Natural killer cell (primary cell): Measurements from ENCODE around the gene BCL2L15. TPM values are rescaled to one million over a fixed set of nuclear protein-coding genes. Genes with fewer than 3 reads are reported as not detected.

Source experiments
- ATAC-seq, 3 donors: fragments of 150-1000 bp in 2 of 3; fragments of 200-7000 bp in 1 of 3; cut with Tn5 transposase; 1 replicate in 1 of 3; 2 replicates in 2 of 3; pipeline ENCODE4 v1.10.0; 2021; ENCODE audit warnings: mild to moderate bottlenecking in 2 of 3, moderate library complexity in 2 of 3
- DNase-seq, 2 donors: peaks; one replicate each; pipeline versions ENCODE4 v3.0.0 to v3.0.0-alpha.2; 2013 to 2021; ENCODE audit warnings: mixed read lengths in 1 of 2
- H3K27ac ChIP-seq: one replicate; pipeline ENCODE4 v1.5.1; 2013; ENCODE audit warnings: mild to moderate bottlenecking, low read length
- H3K27me3 ChIP-seq: one replicate; pipeline ENCODE4 v1.6.1; 2013; ENCODE audit warnings: low read length; ENCODE audit not compliant: control insufficient read depth, insufficient read depth
- H3K36me3 ChIP-seq: one replicate; pipeline ENCODE4 v1.6.1; 2013; ENCODE audit warnings: low read length; ENCODE audit not compliant: control insufficient read depth, insufficient read depth
- H3K4me1 ChIP-seq: one replicate; pipeline ENCODE4 v1.6.1; 2013; ENCODE audit warnings: low read length; ENCODE audit not compliant: control insufficient read depth, insufficient read depth
- H3K4me3 ChIP-seq: one replicate; pipeline ENCODE4 v1.5.1; 2013; ENCODE audit warnings: low read length
- H3K9me3 ChIP-seq: one replicate; pipeline ENCODE4 v1.6.1; 2013; ENCODE audit warnings: low read length; ENCODE audit not compliant: control insufficient read depth, insufficient read depth
- H3K27ac Mint-ChIP-seq, 2 donors: one replicate each; pipeline ENCODE4 v1.8.0; 2022; ENCODE audit warnings: mild to moderate bottlenecking in 2 of 2, mixed read lengths in 2 of 2, moderate library complexity in 1 of 2
- H3K27me3 Mint-ChIP-seq, 2 donors: one replicate each; pipeline ENCODE4 v1.8.0; 2022; ENCODE audit warnings: low read depth in 2 of 2, mixed read lengths in 2 of 2
- H3K36me3 Mint-ChIP-seq: one replicate; pipeline ENCODE4 v1.8.0; 2022; ENCODE audit warnings: mixed read lengths
- H3K4me1 Mint-ChIP-seq, 2 donors: one replicate each; pipeline ENCODE4 v1.8.0; 2022; ENCODE audit warnings: mixed read lengths in 2 of 2
- H3K4me3 Mint-ChIP-seq: one replicate; pipeline ENCODE4 v1.8.0; 2022; ENCODE audit warnings: mild to moderate bottlenecking, moderate library complexity, mixed read lengths
- H3K9me3 Mint-ChIP-seq, 2 donors: one replicate each; pipeline ENCODE4 v1.8.0; 2022; ENCODE audit warnings: mixed read lengths in 2 of 2
- WGBS: methylation state at CpG from one replicate; pipeline ENCODE4 v1.1.7; 2013; ENCODE audit warnings: missing lambda C conversion rate; ENCODE audit not compliant: insufficient coverage; 5-methylcytosine and 5-hydroxymethylcytosine counted together
- intact Hi-C: fragments of 100-400 bp; cut with micrococcal nuclease; formaldehyde crosslinking; loops from one replicate; pipeline ENCODE4 v1.14.2; 2022
- total RNA-seq, 4 donors: library from RNA; stranded (reverse); fragments of 120-200 nt in 1 of 4; gene quantifications; one replicate each; pipeline versions ENCODE4 v1.2.3 to v1.2.4, GENCODE V29; 2013 to 2022
- TF ChIP-seq, protein P1 (sequence below): fragments of 200-600 bp; IDR thresholded peaks from one replicate; pipeline ENCODE4 v1.8.0; 2022; ENCODE audit warnings: antibody characterized with exemption

BCL2L15 gene
- total RNA-seq, 3 donors from 2014 or later (not counting 1 experiment from before 2014, with no cell fraction given), result 0.88 to 2.1 (median 1.5) TPM

DNA sequence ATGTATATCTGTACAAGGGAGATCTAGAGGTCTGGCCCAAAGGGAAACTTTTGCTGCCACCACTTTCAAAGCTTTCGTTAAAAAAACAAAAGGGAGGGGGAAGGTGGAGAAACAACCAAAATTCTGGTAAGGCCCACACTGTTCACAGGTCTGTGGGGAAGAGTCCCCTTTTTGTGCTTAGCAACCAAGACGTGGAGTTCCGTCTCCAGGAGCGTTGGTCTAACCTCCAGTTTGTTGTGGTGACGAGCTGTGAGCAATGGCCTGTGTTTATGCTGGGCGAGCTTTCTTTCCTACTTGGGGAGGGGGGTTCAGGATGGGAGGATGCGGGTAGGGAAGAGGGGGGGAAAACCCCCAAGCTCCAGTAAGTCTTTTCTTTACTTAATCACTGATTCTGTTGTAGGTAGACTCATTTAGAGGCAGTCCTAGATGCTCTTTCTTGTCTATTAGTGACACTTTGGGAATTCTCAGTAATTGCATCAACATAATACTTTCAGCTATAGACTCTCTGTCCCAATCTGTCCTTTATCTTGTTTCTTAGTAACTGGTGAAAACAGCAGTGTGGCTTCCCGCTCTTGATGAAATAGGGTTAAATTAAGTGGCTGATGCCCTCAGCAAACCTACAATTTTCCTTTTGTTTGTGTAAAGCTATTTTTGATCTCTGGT, 43.2 kb upstream of the BCL2L15 start:
- DNase-seq, result peak; percentile 79 to 95
- intact Hi-C loops, result loop anchor here (1.0 to 5.0 kb wide), 8 partner anchors 10 to 826 kb away; partner anchors contain the start of genes CSDE1, PTPN22 and RSBN1
- Mint-ChIP-seq H3K27me3 (no peaks in the 10 kb centered on the region), H3K4me1 (peaks cover 65 to 68% of the 10 kb centered on the region in 2 donors), H3K9me3 (no peaks in the 10 kb centered on the region), H3K4me3 (peak overlapping the region; percentile 98), H3K36me3 (no peaks in the 10 kb centered on the region), H3K27ac (peak overlapping the region; percentile 96 to 99)
- H3K4me1 ChIP-seq, result peaks cover 38% of the 10 kb centered on the region
- WGBS, result 0% methylated on average over 7 of the region's 8 CpGs
- peak overlapping the region; percentile 80 for H3K4me3 ChIP-seq
- H3K9me3 ChIP-seq, result no peaks in the 10 kb centered on the region
- no peaks in the 10 kb centered on the region for H3K36me3 ChIP-seq
- peak; percentile 39 to 63 (median 59) for ATAC-seq
- H3K27me3 ChIP-seq, result no peaks in the 10 kb centered on the region
- TF ChIP-seq, protein P1, sequence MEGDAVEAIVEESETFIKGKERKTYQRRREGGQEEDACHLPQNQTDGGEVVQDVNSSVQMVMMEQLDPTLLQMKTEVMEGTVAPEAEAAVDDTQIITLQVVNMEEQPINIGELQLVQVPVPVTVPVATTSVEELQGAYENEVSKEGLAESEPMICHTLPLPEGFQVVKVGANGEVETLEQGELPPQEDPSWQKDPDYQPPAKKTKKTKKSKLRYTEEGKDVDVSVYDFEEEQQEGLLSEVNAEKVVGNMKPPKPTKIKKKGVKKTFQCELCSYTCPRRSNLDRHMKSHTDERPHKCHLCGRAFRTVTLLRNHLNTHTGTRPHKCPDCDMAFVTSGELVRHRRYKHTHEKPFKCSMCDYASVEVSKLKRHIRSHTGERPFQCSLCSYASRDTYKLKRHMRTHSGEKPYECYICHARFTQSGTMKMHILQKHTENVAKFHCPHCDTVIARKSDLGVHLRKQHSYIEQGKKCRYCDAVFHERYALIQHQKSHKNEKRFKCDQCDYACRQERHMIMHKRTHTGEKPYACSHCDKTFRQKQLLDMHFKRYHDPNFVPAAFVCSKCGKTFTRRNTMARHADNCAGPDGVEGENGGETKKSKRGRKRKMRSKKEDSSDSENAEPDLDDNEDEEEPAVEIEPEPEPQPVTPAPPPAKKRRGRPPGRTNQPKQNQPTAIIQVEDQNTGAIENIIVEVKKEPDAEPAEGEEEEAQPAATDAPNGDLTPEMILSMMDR, result no peak
- H3K27ac ChIP-seq, result peak overlapping the region; percentile 98

DNA sequence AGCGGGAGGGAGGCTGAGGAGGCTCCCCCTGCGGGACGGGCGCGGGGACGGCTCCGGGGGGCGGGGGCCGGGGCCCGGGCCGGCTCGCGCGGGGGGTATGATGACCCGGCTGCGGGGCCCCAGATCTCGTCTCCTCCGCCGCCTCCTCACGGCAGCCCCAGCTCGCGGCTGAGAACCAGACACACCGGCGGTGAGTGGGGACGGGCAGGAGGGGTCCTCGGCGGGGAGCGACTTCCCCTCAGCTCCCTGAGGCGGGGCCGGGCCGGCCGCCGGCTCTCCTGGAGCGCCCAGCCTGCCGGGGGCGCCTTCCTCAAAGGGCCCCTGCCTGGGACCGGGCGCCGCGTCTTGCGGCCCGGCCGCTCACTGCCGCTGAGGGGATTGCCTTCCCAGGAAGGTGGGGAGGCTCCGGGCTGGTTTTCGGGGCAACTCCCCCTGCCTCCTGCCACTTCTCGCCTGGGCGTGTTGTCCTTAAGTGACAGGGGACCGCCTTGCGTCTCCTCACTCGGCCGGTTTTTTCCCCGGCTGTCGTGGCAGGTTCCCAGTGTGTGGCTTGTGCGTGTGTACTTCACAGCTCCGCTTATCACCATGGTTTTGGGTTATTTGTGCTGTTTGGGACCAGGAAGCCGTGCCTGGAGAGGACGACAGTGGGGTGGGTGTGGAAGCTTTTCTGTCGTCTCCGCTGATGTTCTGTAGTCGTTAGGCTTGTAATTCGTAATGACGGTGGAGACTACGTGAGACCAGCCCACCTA, 42.5 kb upstream of the BCL2L15 start:
- Mint-ChIP-seq H3K27me3 (no peaks in the 10 kb centered on the region), H3K9me3 (no peaks in the 10 kb centered on the region), H3K36me3 (no peaks in the 10 kb centered on the region), H3K4me3 (peak overlapping the region; percentile 98), H3K27ac (peak overlapping the region; percentile 96 to 99), H3K4me1 (peaks cover 59 to 63% of the 10 kb centered on the region in 2 donors)
- intact Hi-C loops, result loop anchor here (1.0 to 5.0 kb wide), 10 partner anchors 10 to 827 kb away; partner anchors contain the start of genes CSDE1, DCLRE1B, PTPN22 and RSBN1
- Histone ChIP-seq H3K27me3 (no peaks in the 10 kb centered on the region), H3K4me1 (peaks cover 34% of the 10 kb centered on the region), H3K27ac (peak overlapping the region; percentile 98), H3K9me3 (no peaks in the 10 kb centered on the region), H3K36me3 (no peaks in the 10 kb centered on the region), H3K4me3 (peak overlapping the region; percentile 80)
- ATAC-seq, result peak; percentile 47 to 71 (median 62)
- peak; percentile 78 to 95 for DNase-seq
- WGBS, result under 1% methylated on average over 64 of the region's 64 CpGs
- TF ChIP-seq, protein P1, result no peak

GRCh38 chr1:113928941-113929749, 41.8 kb upstream of the BCL2L15 start, which contains the start of gene HIPK1:
HIPK1 (plus strand) TSS chr1:113929324.
- TF ChIP-seq, protein P1, result no peak

More at GRCh38 chr1:113928941-113929749, 41.8 kb upstream of the BCL2L15 start, which contains the start of gene HIPK1:
- Histone ChIP-seq H3K27ac (peak within 1 kb of the TSS; percentile 98), H3K36me3 (no peaks in the 10 kb centered on the region), H3K9me3 (no peaks in the 10 kb centered on the region), H3K4me3 (peak within 1 kb of the TSS; percentile 80), H3K27me3 (no peaks in the 10 kb centered on the region), H3K4me1 (peaks cover 28% of the 10 kb centered on the region)
- intact Hi-C loops, result loop anchor here (1.0 kb wide), 2 partner anchors 24 to 94 kb away; partner anchors contain the start of gene DCLRE1B
- ATAC-seq (peak; percentile 57 to 82 (median 58)), DNase-seq (peak; percentile 91 to 94)
- H3K4me1 Mint-ChIP-seq, result peaks cover 55 to 59% of the 10 kb centered on the region in 2 donors
- peak within 1 kb of the TSS; percentile 96 to 99 for H3K27ac Mint-ChIP-seq
- no peaks in the 10 kb centered on the region for H3K9me3 Mint-ChIP-seq
- under 1% methylated on average over 61 of the region's 61 CpGs for WGBS
- H3K4me3 Mint-ChIP-seq, result peak within 1 kb of the TSS; percentile 98
- H3K27me3 Mint-ChIP-seq, result no peaks in the 10 kb centered on the region
- H3K36me3 Mint-ChIP-seq, result no peaks in the 10 kb centered on the region
